Hypothalamus (tissue), 51 donors: ENCODE measurements around the gene OGN.
A peak's percentile ranks its signal among the peaks of the same experiment; 100 is the strongest.

Experiments used
- DNase-seq, 51 donors: peaks; one replicate each; lab custom pipeline; 2025; lab: John Stamatoyannopoulos, UW

Gene OGN

GRCh38 chr9:92406477-92406876, 2.1 kb upstream of the OGN start:
- DNase-seq: peak in 19 of 51 donors; percentile 1 to 36 (median 8)

- DNase-seq: no peak
These were observed 1.4 kb upstream of the OGN start for GRCh38 chr9:92405818-92406217.

DNA sequence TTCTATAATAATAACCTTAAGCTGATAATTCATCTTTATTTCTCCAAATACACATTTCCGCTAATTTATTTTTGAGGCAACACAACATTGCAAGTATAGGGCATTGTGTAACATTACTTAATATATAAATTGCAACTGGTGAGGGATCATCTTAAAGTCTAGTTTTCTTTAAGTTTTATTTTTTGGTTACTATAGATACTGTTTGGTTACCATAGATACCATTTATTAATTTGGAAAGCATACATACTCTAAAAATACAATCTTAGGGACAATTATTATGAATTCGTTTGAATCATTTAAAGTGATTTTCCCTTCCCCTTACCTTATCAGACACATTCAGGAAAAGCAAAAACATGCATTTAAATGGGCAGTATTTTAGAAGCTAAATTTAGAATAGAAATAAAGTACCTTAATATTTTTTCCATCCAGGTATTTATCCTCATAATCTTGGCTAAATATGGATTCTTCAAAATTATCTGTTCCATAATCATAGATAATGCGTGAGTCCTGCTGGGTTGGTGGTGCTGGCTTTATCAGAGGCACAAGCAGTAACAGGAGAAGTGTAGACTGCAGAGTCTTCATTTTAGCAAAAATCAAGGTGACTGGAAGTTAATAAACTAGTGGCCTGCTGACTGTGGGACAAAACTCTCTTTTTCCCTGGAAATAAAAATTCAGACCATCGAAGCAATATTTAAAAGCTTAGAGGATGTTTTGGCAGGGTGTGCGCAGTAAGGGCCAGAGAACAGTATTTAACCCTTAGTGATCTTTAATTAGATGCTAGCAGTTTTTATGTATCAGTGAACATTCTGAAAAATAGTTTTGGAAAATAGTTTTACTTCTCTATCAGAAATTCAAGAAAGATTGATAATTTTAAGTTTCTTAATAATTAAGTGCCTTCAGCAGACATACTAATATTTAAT, 1.3 kb downstream of the OGN start:
- no peak for DNase-seq

DNA sequence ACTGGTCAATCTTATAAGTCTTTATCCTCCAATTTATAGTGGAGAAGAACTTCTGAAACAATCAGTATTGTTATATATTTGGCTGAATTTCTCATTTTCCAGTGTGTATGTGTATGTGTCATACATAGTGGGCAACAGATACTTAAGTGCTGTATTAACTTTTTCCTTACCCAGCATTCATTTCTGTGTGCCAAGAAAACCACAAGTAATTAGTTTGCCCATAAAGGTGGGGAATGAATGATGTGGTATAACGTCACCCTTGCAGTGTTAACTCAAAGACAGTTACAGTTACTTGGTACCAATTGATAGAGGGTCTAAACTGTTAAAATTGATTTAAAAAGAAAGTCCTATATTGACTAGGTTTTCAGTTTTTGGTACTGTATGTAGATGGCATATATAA, 2.0 kb downstream of the OGN start:
- no peak for DNase-seq

GRCh38 chr9:92397853-92398252, 6.5 kb downstream of the OGN start:
- DNase-seq: no peak

DNA sequence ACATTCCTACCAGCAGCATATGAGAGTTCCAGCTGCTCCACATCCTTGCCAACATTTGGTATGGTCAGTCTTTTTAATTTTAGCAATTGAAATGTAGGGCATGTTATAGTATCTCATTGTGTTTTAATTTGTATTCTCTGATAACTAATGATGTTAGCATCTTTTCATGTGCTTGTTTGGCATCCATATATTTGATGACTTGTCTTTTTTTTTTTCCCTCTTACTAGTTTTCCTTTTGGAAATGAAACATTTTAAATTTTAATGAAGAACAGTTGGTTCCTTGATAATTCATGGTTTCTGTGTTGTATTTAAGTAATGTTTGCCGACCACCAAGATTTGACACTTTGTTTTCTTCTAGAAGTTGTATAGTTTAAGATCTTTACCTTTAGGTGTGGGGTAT, 8.8 kb downstream of the OGN start:
- DNase-seq: no peak

DNA sequence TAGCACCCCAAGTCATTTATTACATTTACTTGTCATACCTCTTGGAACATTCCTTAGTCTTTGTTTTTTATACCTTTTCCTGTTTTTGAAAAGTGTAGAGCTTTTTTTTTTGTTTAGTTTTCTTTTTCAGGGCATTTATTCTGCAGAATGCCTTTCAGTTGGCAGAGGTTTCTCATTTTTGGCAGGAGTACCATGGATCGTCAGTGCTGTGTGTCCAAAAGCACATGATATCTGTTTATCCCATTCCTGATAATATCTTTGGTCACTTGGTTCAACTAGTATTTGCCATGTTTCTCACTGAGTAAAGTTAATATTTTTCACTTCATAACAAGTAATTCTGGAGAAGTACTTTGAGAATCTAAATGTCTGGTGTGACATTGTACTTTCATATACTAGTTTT, 10.7 kb downstream of the OGN start:
- DNase-seq: no peak

DNA sequence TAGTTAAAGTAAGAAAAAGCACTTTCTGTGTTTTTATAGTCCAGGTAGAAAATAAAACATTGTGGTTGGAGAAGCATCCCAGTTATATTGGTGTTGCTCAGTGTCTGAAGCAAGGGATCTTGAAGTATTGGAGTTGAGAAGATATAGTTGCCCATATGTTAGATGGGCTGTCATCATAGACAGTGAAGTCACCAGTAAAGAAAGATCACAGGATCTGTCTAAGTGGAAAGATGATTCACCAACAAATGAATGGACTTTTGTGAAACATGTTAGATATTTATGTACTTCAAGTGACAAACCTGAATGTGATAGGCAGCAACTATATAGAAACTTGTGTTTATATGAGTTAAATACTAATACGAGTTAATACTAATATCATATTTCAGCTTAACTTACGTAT, 11.7 kb downstream of the OGN start:
- DNase-seq: no peak

DNA sequence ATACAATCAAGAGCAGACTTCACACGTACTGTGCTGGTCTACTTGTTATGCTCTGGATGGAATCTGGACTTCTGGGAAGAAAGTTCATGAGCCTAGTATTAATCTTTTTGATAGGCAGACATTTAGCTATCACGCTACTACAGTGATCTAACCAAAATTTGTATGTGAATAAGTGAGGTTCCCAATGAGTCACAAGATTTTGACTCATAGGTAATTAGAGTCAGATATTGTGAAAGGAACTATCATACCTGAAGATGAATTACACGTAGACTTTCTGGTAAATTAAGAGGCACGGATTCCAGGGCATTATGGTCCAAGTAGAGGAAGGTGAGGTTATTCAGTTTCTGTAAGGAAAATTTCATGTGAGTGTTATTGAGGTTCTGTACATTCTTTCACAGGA, 18.4 kb downstream of the OGN start:
- no peak for DNase-seq

DNA sequence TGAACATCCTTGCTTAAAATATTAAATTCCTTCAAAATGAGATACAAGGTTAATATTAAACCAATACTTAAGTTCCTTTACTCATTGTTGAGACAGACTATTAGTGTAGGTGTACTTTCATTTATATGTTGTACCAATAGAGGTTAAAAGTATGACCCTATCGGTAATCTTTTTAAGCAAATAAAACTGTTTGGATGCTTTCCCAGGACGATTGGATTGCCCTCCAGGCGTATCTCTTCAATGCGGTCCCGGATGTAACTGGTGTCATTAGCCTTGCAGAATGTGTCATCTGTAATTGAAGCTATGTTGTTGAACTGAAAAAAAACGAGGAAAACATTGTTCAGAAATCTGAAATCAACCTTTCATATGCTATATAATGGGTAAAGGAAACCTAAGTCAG, 18.9 kb downstream of the OGN start:
- no peak for DNase-seq

DNA sequence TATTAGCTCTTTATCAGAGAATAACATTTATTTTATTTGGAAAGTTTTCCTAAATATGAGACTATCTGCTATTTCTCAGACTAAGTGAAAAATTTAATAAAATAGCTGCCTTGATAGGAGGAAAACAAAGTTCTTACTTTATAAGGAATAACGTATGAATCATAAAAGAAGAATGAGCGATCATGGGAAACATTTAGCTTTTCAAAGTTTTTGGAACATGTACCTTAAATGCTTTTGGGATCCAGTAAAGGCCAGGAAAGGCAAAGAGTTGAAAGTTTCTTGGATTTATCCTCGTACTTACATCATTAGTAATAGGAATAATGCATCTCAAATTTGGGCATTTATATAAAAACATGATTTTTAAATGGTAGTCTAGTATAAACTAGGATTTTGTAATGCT, 19.4 kb downstream of the OGN start:
- DNase-seq: no peak

DNA sequence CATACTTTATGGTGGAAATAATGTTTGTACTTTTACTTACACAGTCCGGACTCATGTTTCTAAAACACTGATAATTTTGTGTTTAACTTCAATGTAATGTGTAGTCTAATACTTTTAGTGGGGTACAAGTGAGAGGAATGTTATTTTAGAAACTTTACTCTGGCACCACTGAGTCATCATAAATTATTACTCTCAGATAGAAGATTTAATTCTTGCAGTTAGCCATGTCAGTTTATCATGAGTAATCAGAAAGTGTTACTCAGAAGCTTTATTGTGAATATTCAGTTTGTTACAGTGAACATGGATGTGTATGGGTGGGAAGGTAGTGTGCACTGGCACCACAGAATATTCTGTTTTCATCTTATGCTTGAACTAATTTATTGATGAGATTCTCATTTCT, 20.0 kb downstream of the OGN start:
- no peak for DNase-seq

DNA sequence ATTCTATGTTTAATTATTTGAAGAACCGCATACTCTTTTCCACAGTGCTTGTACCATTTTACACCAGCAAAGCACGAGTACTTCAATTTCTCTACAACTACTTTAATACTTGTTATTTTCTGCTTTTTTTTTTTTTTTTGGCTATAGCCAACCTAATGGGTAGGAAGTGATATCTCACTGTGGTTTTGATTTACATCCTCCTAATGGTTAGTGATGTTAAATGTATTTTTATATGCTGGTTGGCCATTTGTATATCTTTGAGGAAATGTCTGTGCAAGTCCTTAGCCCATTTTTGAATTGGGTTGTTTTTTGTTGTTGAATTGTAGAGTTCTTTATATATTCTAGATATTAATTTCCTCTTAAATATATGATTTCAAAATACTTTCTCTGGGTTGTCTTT, 22.6 kb downstream of the OGN start:
- no peak for DNase-seq

- no peak for DNase-seq
These were observed 23.8 kb downstream of the OGN start for GRCh38 chr9:92380603-92381002.

DNA sequence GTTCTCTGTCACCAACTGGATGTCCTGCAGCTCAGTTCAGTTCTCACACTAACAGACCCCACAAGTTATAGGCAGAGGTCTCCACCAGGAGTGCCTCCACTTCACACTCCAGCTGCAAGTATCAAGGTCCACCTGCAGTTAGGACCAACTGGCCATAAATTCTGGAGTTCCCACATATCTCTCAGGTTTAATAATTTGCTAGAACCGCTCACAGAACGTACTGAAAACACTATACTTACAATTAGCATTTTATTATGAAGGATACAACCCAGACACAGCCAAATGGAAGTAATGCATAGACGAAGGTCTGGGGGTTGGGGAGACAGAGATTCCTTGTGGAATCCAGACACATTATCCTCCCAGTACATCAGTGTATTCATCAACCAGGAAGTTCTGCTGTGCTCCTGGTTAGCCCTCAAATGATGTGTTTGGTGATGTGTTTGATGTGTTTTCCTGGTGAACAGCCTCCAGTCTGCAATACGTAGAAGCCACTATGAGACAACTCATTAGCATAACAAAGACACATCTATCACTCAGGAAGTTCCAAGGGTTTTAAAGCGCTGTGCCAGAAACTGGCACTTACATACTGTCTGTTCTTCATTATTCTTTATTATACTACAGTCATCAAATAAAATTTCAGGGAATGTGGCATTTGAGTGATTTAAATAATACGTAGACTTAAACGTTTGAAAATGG, 25.4 kb downstream of the OGN start:
- DNase-seq: no peak

- DNase-seq: no peak
These were observed 26.5 kb downstream of the OGN start for GRCh38 chr9:92377876-92378275.

GRCh38 chr9:92373167-92373566, 31.2 kb downstream of the OGN start:
- no peak for DNase-seq

GRCh38 chr9:92369075-92369474, 35.3 kb downstream of the OGN start:
- DNase-seq: no peak

DNA sequence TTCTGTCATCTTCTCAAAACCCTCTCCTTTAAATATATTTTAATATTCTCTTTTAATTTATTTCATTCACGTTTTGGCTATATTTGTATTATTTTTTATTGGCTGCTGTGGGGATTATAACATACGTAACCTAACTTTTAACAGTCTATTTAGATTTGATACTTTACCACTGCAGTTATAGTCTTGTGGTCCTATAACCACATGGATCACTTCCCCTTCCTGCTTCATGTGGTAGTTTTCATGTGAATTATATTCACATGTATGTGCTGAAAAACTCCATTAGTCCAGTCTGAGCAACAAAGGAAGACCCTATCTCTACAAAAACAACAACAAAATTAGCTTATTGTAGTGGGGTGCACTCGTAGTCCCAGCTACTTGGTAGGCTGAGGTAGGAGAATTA, 44.3 kb downstream of the OGN start:
- no peak for DNase-seq

DNA sequence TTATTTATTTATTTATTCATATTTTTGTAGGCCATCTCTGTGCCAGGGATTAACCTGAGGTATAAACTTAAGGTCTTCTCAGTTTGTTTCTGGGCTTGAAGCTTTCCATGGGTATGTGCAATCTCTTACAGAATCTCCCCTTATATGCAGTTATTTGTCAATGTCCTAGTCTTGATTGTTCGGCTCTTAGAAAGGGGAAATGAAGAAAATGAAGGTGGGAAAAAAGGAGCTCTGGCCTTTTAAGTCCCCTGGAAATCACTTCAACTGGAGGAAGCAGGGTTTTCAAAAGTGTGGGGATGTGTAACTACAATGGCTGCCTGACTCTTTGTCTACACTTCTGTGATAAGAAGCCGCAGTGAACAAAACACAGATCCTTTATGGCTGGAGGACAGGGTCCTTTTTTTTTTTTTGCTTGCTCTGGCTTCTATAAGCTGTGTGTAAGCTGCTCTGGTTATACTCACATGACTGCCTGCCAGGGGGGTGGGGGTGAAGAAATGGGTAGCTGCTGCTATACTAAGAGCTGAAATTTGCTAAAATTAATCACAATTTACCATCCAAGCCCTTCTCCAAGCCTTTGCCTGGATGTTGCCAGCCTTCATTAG, 44.9 kb downstream of the OGN start:
- no peak for DNase-seq

DNA sequence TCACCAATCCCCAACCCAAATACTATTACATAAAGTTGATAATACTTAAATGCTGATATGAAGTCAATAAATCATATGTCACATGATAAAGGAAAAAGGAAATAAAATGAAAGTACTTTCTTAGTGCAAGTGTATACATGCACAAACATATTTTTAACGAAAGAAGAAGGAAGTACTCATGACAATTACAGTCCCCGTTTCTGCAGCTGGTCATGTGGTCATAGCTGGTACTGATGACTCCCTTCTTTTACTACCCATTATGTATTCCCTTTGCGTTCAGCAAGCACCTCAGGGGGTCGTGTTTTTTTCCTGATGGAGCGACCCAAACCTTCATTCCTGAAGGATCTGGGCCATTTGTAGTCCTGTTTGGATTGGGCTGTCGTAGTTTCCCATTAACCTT, 51.3 kb downstream of the OGN start:
- DNase-seq: no peak

DNA sequence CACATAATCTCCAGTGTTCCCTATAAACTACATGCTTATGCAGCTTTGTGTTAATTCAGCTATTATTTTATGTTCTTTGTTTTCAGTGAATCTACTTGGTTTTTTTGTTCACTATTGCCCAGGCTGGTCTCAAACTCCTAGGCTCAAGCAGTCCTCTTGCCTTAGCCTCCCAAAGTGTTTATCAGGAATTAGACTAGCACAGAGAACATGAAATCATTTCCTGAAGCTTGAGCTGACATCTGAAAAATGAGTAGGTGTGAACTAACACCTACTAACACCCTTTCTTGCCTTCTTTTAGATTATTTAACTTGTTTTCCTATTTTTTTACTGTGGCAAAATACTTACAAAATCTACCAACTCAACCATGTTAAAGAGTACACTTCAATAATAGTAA, 53.6 kb downstream of the OGN start:
- DNase-seq: no peak
